HG03460 (cell line): Measurements from ENCODE around the gene EDAR.

ENCODE experiments used
- ATAC-seq: cut with Tn5 transposase; IDR thresholded peaks from one replicate; pipeline ENCODE4 v1.9.1; 2021; ENCODE audit not compliant: unreplicated experiment

EDAR gene

GRCh38 chr2:108942231-108942825 lies 46.7 kb downstream of the EDAR start:
- ATAC-seq = no peak

- no peak for ATAC-seq
These were observed 47.3 kb downstream of the EDAR start for GRCh38 chr2:108941767-108942166.

GRCh38 chr2:108941161-108941665 lies 47.8 kb downstream of the EDAR start:
- no peak for ATAC-seq

GRCh38 chr2:108940156-108940555 lies 48.9 kb downstream of the EDAR start:
- ATAC-seq = no peak

- ATAC-seq = no peak
These were observed 50.8 kb downstream of the EDAR start for GRCh38 chr2:108938077-108938710.

GRCh38 chr2:108937367-108938017 lies 51.5 kb downstream of the EDAR start:
- no peak for ATAC-seq

GRCh38 chr2:108936866-108937265 lies 52.2 kb downstream of the EDAR start:
- ATAC-seq = no peak

- no peak for ATAC-seq
These were observed 52.8 kb downstream of the EDAR start for GRCh38 chr2:108936076-108936864.

- no peak for ATAC-seq
These were observed 53.7 kb downstream of the EDAR start for GRCh38 chr2:108935271-108935741.

GRCh38 chr2:108934583-108935245 lies 54.3 kb downstream of the EDAR start:
- ATAC-seq = no peak

- ATAC-seq = no peak
These were observed 54.9 kb downstream of the EDAR start for GRCh38 chr2:108934151-108934550.

GRCh38 chr2:108933691-108934117 lies 55.3 kb downstream of the EDAR start:
- no peak for ATAC-seq

GRCh38 chr2:108932736-108933332 lies 56.2 kb downstream of the EDAR start:
- no peak for ATAC-seq

- ATAC-seq = no peak
These were observed 57.6 kb downstream of the EDAR start for GRCh38 chr2:108931372-108931771.

- no peak for ATAC-seq
These were observed 59.1 kb downstream of the EDAR start for GRCh38 chr2:108929807-108930425.

- ATAC-seq = no peak
These were observed 60.2 kb downstream of the EDAR start for GRCh38 chr2:108928660-108929377.

- ATAC-seq = no peak
These were observed 60.9 kb downstream of the EDAR start for GRCh38 chr2:108927936-108928659.

- ATAC-seq = no peak
These were observed 61.6 kb downstream of the EDAR start for GRCh38 chr2:108927405-108927804.
